Measurements from ENCODE around the gene CENPE.

The CENPE gene

DNA sequence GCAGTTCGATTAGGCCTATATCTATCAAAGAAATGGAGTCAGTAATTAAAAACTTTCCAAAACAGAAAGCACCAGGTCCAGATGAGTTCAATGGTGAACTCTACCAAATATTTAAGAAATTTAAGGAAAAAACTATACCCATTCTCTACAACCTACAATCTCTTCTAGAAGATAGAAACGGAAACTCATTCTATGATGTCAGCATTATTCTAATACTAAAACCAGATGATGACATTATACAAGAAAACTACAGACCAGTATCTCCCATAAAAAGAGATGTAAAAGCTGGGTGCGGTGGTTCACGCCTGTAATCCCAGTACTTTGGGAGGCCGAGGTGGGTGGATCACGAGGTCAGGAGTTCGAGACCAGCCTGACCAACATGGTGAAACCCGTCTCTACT, 69.0 kb downstream of the CENPE start:
- DNase-seq: no peak

DNA sequence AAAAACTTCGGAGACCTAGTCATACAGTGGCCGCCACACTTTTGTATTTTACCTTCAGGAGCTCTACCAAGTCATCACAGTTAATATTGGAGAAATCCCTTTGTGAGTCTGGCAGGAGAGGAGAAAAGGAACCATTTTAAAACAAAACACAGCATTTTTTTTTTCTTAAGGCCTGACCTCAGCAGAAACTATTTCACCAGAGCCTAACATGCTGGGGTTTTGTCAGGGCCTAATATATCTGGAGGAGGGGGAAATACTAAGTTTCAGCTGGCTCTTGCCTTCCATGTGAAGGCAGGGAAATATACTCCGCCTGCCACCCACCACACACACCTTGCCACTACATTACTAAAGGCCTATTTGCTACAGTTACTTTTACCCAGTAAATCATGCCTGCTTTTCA, 72.0 kb downstream of the CENPE start:
- no peak for DNase-seq

DNA sequence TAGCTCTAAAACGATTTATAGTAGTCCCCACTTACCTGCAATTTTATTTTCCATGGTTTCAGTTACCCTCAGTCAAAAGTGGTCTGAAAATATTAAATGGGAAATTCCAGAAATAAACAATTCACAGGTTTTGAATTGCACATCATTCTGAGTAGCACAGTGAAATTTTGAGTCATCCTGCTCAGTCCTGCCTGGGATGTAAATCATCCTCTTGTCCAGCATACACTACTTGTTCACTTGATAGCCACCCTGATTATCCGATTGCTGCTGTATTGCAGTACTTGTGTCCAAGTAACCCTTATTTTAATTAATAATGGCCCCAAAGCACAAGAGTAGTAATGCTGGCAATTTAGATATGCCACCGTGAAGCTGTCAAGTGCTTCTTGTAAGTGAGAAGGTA, 75.0 kb downstream of the CENPE start:
- no peak for DNase-seq

DNA sequence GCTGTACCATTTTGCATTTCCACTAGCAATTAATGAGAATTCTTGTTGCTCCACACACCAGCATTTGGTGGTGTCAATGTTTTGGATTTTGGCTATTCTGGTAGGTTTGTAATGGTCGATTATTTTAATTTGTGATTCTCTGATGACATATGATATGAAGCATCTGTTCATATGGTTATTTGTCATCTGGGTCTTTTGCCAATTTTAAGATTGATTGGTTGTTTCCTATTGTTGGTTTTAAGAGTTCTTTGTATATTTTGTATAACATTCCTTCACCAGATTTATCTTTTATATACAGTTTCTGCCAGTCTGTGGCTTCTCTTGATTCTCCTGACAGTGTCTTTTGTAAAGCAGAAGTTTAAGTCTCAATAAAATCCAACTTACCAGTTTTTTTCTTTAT, 80.0 kb downstream of the CENPE start:
- no peak for DNase-seq

GRCh38 chr4:103111598-103111997, 86.5 kb downstream of the CENPE start:
- DNase-seq: no peak

DNA sequence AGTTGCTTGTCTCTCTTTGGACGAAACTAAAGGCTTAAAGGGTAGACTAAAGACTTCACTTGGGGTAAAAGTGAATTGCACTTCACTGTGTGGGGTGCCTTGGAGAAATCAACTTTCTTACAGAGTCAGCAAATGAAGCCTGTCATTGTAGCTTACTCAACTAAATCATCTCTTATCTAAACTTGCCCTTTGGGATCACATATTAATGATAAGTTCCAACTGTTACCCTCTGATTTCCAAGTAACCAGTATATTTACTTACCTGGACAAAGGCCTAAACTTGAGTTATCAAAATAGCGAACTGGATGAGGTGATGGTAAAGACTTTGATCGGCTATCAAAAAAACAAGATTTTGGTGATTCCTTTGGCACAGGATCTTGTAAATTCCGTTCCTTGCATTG, 89.6 kb downstream of the CENPE start:
- no peak for DNase-seq

- no peak for DNase-seq
Observed at GRCh38 chr4:103105558-103106356, 92.4 kb downstream of the CENPE start.

DNA sequence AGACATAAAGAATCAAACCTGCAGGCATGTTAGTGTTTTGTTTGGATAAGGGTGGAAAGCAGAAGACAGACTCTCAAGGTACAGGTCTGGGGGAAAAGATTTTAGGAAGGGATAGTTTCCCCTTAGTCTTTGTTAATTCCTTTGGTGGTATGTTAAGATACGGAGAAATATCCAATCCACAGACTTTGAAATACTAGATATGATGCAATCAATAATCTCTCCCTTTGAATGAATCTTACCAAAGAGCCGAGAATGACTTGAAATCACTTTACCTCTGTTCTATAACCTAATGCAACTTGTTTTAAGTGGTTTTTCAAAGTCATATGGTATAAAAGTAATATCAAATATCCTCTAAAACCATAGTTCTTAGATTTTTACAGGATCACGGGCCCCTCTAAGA, 93.3 kb downstream of the CENPE start:
- DNase-seq: no peak

- no peak for DNase-seq
Observed at GRCh38 chr4:103100691-103101090, 97.5 kb downstream of the CENPE start.

GRCh38 chr4:103099691-103100392, 98.3 kb downstream of the CENPE start, which contains the start of gene BDH2:
Gene BDH2 (minus strand): TSS chr4:103099834. CDS start chr4:103096254, 3,580 bp downstream.
- DNase-seq: no peak

- no peak for DNase-seq
Observed at GRCh38 chr4:103098756-103099440, 99.2 kb downstream of the CENPE start.

DNA sequence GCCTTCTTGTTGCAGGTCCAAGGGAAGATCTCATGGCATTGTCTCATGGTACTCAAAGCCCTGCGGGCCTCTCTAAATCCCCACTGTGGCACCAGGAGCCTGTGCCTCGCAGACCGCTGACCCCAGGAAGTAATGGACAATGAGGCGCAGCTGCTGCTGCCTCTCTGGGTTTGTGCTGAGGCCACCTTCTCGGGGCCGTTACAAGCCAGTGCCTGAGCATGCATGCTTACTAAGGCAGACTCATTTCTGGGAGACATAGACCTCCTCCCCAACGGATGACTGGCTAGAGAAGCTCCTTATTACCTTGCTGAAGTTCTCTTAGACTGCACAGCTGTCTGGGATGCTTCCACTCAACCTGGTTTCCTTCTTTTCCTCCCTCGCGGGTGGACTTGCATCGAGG, 99.8 kb downstream of the CENPE start:
- no peak for DNase-seq

GRCh38 chr4:103097112-103097511, 101.0 kb downstream of the CENPE start:
- DNase-seq: no peak

- no peak for DNase-seq
Observed at GRCh38 chr4:103095080-103095479, 103.1 kb downstream of the CENPE start.

- DNase-seq: no peak
Observed at GRCh38 chr4:103092245-103092644, 105.9 kb downstream of the CENPE start.

DNA sequence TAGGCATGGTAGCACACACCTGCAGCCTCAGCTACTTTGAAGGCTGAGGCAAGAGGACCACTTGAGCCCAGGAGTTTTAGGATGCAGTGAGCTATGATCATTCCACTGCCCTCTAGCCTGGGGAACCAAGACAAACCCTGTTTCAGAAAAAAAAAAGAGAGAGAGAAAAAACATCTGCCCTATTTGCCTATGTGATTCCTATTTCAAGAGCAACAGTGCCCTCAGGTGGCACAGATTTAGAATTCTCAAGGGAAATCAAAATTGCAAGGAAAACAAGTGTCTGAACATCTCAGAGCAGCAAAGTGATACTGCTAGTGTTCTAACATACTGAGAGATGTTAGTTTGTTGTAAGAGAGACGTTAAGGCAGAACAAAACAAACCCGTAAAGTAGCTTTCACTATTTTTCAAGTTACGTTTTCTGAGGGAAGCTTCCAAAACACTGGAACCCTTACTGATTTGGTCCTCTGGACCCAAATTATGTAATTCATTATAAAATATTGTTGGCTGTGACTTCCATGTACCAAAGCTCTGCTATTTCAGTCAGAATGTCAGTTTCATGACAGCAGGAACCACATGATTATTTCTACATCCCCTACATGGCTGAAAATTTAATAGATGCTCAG, 106.4 kb downstream of the CENPE start:
- DNase-seq: no peak

GRCh38 chr4:103089481-103089880, 108.7 kb downstream of the CENPE start:
- DNase-seq: no peak

- DNase-seq: no peak
Observed at GRCh38 chr4:103086551-103086950, 111.6 kb downstream of the CENPE start.

GRCh38 chr4:103085555-103086196, 112.5 kb downstream of the CENPE start:
- DNase-seq: no peak

- no peak for DNase-seq
Observed at GRCh38 chr4:103079621-103080020, 118.5 kb downstream of the CENPE start.

- DNase-seq: no peak
Observed at GRCh38 chr4:103076747-103077347, 121.3 kb downstream of the CENPE start, which contains the start of gene SLC9B2. Gene SLC9B2 (minus strand): TSS chr4:103076761. CDS start chr4:103067550, 9,211 bp downstream.
